HG02678 (cell line): ENCODE measurements around the gene NTPCR.
"Not testable (repeated sequence)": the region's sequence is repeated elsewhere in the genome, so short reads cannot be mapped to it uniquely, and the experiment has no call there.

ENCODE experiments used
- ATAC-seq: cut with Tn5 transposase; IDR thresholded peaks from one replicate; pipeline ENCODE4 v1.9.1; 2021; ENCODE audit warnings: mild to moderate bottlenecking, moderate library complexity; ENCODE audit not compliant: unreplicated experiment

Gene NTPCR, protein sequence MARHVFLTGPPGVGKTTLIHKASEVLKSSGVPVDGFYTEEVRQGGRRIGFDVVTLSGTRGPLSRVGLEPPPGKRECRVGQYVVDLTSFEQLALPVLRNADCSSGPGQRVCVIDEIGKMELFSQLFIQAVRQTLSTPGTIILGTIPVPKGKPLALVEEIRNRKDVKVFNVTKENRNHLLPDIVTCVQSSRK

DNA sequence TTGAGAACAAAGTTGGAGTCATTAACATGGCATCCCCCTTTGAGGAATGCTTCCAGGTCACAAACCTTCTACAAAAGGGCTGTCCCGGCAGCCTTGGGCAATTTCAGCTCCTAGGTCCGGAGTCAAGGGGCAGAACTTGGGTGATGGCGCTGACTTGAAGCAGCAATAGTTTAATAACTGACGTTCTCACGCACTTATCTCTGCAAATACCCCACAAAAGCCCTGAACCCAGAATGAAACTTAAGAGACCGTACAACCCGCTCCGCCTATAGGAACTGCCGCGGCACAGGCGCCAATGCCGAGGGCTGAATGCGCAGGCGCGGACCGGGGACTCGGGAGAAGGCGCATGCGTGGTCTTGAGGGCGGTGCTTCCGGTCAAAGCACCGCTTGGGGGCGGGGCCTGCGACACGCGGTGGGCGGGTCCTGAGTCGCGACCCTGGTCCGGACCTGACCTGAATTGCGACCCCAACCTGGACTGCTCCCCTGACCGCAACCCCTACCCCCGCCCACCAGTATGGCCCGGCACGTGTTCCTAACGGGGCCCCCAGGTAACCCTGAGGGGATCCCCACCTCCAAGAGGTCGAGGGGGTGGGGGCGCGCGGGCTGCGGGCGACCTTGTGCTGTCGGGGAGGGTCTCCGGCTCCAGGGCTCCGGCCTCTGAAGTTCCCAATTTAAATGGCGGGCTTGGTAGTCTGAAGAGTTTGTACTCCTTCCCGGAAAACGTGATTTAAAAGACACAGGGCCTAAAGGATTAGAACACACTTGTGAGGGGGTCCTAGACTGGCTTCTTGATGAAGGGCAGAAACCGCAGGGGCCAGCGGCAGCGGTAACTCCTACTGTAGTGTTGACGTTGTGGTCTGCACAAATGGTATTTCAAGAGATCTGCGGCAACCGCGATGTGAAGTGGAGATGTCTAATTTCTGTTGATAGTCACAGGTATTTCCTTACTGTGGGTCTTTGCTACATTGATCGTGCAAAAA lies at the start of gene NTPCR:
Gene NTPCR (plus strand): TSS at position 415 of the 980 bp plus-strand sequence. CDS start 100 bp downstream, at position 515.
- peak; percentile 79 for ATAC-seq

- no peak for ATAC-seq
Observed at GRCh38 chr1:232900818-232901217, 49.6 kb upstream of the NTPCR start.

DNA sequence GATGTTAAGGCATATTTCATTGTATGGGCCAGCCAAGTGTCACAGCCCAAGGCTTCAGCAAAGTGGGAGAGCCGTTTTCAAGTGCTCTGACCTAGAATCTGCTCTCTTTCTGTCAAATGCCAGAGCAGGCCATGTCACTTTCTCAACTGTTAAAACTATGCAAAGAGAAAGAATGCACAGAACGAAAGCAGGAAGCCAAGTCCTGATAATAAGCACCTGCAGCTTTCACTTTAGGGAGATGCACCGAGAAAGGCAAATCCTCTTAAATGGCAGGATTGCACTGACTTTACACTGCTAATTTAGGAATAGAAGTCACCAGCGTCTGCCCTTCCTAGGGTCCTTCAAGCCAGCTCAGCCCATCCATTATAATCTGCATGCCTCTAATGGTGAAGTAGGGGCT lies 49.2 kb upstream of the NTPCR start:
- ATAC-seq: no peak

DNA sequence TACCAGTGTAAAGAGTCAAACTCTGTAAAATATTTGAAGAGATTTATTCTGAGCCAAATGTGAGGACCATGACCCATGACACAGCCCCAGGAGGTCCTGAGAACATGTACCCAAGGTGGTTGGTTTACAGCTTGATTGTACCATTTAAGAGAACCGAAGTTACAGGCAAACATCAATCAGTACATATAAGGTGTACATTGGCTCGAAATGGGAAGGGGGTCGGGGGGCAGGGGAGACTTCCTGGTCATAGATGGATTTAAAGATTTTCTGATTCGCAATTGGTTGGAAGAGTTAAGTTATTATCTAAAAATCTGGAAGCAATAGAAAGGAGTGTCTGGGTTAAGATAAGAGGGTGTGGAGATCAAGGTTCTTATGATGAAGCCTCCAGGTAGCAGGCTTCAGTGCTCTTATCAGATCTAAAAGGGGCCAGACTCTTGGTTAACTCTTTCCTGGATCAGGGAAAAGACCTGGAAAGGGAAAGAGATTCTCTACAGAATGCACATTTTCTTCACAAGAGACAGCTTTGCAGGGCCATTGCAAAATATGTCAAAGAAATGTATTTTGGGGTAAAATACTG lies 47.5 kb upstream of the NTPCR start:
- ATAC-seq: no peak

DNA sequence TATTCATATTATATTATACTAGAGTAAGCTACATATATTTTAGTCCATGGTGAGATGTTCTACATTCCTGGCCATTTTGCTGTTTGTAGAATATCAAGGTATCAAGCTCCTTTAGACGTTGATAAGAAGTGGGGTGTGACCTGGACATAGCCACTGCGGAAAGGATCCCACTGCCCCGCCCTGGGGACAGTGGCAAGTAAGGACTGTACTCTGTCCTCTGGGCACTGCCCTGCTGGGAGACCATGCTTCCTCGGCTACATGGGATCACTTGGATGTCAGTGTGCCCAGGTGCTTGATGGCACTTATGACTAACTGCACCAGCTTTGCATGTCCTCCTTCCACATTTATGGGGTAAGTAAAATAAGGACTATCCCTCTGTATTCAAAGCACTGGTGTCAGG lies 46.3 kb upstream of the NTPCR start:
- ATAC-seq: no peak

DNA sequence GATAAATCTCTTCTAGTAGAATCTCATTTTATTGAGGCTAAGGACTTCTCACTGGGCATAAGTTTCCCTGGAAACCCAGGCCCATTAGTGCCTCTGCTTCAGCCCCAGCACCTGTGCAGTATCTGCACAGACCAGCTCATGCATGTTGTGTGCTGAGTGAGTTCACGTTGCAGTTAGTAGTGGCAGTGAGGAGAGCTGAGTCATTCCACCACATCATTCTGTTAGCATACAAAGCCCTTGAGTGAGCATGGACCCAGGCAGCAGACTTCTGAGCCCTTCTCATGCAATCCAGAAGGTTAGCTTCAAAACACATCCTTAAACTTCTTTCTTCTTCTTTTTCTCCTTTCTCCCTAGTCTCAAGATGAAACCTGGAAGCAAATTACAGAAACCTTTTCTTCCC lies 45.8 kb upstream of the NTPCR start:
- no peak for ATAC-seq

- no peak for ATAC-seq
Observed at GRCh38 chr1:232905331-232906034, 44.9 kb upstream of the NTPCR start.

DNA sequence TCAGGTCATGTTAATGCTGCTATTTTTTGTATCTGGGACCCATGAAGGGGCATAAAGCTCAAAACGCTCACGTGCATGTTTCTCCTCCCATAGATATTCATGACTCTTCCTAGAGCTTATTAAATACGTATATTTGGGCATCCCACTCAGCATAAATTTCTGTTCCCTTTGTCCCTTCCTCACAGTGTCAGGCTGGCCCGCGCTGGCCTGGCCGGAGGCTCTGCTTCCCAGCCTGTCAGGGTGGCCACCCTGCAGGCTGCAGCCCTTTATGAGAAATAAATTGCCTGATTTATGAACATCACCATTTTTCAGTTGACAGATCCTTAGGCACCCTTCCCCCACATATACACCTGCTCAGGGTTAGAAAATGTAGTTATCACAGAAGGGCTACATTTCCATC lies 44.0 kb upstream of the NTPCR start:
- no peak for ATAC-seq

DNA sequence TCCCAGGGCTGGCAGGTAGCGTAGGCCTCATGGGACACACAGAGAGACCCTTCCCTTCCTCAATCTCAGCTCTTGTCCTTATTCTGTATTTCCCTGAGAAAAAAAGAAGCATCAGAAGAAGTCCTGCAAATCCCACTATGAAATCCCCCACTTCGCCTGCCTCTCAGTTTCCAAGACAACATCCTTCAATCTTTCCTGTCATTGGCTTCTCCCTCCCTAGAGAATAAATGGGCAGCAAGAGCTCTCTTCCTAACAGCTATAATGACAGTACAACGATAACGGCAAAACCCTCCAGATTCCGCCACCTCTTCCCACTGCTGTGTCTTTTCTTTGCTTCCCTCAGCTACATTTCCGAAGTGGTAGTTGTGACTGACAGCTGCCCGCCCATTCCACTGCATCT lies 41.6 kb upstream of the NTPCR start:
- ATAC-seq: no peak

GRCh38 chr1:232909752-232910151 lies 40.7 kb upstream of the NTPCR start:
- ATAC-seq: no peak

GRCh38 chr1:232911027-232911599 lies 39.3 kb upstream of the NTPCR start:
- ATAC-seq: no peak

DNA sequence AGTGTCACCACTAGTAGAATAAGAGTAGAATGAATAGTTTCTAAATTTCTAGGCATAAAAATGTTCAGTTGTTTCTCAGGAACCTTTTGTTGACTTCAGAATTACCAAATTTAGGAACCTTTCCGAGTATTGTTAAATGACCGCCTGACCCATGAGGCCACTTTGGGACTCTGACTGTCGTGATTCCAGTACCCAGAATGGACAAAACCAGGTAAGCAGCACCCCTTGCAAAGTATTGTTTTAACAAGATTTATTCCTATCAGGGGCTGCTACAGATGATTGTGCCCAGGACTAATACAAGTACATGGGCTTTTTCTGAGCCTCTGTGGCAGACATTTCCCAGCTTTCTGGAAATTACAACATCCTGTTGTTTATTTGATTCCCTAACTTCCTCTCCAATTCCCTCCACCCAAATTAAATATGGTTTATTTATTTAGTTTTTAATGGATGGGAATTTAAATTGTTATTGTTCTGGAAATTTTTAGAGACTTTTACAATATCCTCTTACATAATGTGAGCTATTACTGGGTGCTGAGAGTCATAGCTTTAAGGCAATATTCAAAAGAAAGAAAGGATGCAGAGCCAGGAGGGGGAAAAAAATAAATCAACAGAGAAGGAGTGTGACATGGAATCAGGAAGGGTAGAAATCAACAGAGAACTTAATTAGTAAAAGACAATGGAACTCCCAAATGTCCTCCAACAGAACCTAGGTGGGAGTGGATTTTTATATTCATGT lies 37.4 kb upstream of the NTPCR start:
- ATAC-seq: no peak

DNA sequence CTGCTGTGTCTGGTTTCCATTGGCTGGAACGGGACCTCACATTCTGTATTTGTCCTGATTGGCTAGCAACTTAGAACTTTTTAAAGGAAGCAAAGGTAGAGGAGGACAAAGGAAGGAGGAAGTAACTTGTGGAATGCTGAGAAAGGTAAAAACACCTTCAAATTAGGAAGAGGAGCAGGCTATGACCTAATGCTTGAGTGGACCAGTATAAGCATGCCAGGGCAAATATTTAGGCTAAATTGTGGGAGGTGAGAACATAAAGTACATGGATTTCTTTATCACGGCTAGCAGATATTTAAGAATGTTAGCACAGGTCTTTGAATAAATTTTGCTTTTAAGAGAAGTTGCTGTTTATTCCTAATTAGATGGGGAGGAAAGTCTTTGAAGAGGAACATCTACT lies 36.1 kb upstream of the NTPCR start:
- not testable (repeated sequence) for ATAC-seq

- ATAC-seq: no peak
Observed at GRCh38 chr1:232915212-232915611, 35.2 kb upstream of the NTPCR start.

DNA sequence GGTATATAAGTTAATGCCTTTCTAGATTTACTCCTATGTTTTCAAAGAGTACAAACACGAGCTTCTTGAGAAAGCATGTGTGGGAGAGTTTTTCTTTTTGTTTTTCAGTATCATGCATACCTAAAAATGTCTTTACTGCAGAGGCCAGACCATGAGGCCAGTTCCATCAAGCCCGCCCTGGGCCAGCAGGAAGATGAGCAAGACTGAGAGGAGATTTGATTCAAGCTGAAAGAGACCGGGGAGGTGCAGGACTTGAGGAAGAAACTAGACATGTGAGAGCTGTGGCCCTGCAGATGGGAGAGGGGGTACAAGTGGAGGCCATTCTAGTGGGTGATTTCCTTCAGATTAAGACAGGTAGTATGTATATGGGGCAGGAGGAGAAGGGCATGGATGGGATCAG lies 33.4 kb upstream of the NTPCR start:
- ATAC-seq: no peak

- ATAC-seq: no peak
Observed at GRCh38 chr1:232921381-232921780, 29.0 kb upstream of the NTPCR start.

DNA sequence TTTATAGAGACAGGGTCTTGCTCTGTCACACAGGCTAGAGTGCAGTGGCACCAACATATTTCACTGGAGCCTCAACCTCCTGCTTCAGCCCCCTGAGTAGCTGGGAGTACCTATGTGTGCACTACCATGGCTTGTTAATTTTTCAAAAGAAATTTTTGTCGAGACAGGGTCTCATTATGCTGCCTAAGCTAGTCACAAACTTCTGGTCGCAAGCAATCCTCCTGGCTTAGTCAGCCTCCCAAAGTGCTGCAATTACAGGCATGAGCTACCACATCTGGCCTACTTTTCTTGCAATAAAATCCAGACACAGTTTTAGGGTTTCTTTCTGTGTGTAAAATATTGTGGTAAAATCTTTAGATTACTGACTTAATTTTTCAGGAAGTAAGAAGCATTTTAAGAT lies 27.9 kb upstream of the NTPCR start:
- ATAC-seq: no peak

- ATAC-seq: peak; percentile 89
Observed at GRCh38 chr1:232923739-232924386, 26.5 kb upstream of the NTPCR start.

DNA sequence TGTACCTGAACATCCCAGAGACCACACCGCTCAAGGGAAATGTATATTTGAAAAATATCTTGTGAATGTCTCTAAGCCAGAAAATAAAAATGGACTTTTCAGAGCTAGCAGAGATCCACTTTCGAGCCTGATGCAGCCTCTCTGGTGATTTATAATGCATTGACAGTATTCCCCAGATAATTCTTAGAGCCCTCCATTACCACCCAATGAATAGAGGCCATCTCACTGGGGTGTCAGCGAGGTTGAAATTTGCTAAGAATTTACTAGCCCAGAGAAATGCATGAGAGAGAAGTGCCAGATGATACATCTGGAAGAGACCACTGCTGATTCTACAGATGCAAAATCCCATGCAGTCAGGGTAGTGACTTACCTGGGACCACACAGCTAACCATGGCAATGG lies 25.5 kb upstream of the NTPCR start:
- no peak for ATAC-seq
